GM21529 (cell line): ENCODE measurements around the gene DKK2.

Source experiments
- ATAC-seq: cut with Tn5 transposase; IDR thresholded peaks from one replicate; pipeline ENCODE4 v1.9.1; 2021; ENCODE audit not compliant: unreplicated experiment

DKK2 gene

DNA sequence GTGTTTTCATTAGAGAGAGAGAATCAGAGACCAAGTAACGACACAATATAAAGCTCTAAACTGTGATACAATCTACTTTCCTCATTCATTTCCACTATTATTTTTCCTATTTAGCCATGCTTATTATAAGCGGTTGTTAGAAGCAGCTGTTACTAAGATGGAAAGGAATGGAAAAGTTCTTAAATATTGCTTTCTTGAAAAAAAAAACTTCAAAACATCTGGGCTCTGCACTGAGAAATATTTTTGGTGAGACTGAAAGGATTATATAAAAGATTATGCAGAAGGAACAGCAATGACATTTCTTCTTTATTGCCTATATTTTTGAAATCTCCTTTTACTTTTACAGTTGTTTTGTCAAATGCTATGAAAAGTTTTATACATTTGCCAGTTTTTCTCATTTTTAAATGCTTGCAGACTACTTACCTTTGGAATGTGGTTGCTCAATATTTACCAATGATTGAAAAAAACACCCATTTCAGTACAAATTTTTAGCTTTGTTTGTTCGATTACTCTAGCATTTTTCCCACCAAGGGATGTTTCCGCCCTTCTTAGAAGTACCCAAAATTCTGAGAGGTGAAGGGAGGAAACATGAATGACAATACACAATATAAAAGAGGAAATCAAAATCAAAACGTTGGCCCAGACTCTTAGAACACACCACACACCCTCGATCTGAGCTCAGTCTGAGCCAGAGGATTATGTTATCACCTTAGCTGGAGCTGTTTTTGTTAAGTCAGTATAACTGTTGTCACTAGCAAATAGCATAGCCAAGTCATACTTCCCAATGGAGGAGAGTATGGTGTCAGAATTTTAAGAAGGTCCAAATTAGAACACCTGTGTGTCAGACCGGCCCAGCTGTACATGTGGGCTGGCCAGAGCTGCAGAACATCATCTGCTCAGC is 18.4 kb downstream of the DKK2 start:
- no peak for ATAC-seq

DNA sequence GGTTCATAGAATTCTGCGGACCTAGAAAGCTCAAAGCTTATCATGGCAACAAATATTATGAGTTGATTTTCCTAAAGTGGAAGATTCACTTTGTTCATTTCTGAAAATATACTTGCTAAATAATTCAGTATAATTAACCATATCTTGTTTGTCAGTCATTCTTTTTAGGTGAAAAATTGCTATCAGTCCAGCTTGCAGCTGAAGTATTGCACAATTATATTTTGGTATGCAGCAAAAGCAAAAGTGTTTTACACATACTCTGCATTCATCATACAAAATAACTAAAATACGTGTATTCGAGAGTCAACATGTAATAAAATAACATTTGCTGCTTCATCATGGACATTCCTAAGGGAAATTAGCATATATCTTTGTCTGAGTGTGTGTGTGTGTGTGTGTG is 24.8 kb downstream of the DKK2 start:
- no peak for ATAC-seq

DNA sequence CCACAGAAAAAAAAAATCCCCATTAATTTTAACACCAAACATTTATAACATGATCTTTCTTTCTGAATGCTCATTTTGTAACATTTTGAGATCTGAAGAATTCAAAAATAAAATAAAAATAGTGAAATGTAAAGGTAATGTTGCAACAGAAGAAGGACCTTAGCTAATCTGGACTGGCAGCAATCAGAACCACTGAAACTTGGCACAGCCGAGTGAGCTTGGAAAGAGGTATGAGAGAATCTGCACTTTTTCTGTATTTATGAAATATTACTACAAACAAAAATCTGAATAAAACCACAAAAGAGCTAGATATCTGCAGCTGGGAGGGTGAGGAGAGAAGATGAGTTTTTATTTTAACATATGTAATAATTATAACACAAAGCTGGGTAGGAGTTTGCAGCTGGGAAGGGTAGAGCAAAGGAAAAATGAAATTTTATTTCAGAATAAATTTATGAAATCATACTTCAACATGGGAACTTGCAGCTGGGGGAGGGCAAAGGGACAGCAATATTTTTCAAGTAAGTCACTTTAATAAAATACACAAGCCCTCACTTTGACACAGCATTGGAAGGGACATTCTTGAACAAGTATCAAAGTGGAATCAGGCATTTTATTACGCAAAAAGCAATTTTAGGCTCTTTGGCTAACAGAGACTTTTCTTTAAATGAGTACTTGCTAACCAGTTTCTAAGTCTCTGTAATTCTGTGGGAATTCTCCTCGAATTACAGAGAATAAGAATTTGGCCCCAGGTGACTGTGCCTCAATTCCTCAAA is 26.7 kb downstream of the DKK2 start:
- no peak for ATAC-seq

DNA sequence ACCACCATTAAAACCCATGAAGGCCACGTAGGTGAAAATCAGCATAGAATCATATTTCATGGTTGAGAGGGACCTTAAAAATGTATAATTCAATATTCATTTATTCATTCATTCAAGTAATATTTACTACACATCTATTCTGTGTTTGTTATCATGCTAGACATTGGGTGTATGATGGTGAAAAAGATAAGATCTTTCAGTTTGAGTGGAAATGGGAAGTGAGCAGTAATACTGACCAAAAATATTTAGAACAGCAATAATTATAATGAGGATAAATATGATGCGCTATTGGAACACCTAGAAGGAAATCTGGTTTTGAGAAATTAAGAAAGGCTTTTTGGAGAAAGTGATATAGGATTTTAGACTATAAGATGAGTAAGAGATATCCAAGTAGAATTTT is 28.0 kb downstream of the DKK2 start:
- no peak for ATAC-seq

DNA sequence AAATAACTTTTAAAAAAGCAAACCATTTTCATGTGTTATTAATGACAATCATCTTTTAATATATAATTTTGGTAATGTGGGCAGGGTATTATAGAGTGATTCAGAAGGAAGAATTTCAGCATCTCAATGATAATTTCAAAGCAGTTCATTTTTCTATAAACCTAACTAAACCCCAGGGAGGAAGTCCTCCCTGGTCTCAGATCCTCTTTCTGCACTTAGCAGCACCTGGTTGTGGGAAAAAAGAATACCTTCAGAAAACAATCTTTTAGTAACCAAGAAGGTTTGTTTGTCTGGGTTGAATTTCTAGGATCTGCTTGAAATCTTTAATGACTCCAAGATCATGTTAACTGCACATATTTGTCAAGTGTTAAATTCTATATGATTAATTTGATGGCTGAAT is 29.9 kb downstream of the DKK2 start:
- no peak for ATAC-seq

DNA sequence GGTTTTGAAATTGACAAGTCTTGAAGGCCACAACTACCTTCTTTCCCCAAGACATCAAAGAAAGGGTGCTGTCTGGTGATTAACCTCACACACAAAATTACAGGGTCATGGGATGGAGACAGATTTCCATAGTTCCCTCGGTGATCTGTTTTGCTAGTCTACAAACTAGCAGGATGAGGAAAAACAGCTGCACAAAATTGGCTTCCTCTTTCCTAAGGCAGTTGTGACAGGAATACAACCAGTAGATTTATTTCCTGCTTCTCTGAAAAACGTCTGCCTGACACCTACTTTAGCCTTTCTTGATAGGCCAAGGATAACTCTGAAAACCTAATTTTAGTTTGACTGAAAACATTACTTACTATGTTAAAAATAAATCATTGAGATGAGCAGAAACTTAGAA is 39.6 kb downstream of the DKK2 start:
- no peak for ATAC-seq

DNA sequence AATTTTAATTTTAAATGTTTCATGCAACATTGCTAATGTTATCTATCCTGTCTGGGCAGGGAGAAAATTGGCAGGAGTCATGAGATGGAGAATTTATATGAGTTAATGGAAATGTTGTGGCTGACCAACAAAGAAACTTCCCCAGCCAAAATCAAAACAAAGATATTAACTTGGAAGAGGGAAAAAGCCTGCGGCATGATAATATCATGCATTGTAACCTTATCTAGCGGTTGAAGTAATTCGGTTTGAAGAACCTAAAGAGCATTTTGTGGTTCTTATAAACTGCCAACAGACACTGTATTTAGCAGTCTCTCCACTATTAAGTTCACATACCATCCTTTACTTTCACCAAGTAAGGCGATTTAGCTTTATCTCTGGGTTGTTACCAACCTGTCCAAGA is 42.3 kb downstream of the DKK2 start:
- ATAC-seq, result no peak

DNA sequence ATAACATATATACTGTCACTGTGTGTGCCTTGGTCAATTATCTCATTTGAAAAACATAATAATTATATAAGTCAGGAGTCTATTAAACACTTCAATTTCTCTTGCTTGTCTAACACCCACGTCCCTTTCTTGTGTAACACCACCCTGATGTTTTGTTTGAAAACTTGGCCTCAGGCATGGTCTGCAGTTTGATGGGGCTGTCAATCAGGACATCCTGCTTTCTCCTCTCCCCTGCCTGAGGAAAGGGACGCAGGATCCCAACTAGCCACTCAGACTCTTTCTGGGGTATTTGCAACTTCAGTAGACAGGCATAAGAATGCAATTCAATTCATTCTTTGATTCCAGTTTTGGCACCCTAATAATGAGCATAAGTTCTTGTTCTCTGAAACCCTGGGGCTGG is 48.8 kb downstream of the DKK2 start:
- ATAC-seq, result no peak

DNA sequence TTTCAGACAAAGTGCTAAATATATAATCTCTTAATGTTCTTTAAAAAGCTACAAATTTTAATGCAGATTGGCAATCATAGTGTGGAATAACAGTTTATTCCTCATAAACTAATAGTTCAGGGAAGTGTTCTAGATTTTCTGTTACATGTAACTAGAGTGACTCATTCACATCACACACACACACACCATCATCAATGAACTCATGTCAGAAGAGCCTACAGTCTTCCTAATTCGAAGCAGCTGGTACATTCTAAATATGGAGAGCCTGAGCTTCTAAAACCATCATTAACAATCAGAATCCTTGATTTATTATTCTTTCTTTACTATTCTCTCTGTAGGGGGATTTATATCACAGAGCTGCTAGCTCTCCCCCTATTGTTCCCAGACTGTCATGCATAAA is 49.6 kb downstream of the DKK2 start:
- no peak for ATAC-seq

DNA sequence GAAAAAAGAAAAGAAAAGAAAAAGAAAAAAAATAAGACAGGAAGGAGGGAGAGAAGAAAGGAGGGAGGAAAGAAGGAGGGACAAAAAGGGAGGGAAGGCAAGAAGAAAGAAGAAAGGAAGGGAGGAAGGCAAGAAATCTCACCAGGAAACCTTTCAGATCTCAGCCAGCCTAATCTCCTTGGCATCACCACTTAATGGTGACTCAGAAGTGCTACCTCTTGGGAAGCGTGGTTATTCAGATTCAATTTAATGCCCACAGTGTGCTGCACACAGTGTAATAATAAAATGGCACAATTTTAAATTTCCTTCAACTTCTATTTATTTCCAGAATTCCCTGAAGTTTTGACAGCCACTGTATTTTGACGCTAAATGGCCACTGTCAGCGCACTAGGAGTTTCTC is 50.3 kb downstream of the DKK2 start:
- no peak for ATAC-seq

DNA sequence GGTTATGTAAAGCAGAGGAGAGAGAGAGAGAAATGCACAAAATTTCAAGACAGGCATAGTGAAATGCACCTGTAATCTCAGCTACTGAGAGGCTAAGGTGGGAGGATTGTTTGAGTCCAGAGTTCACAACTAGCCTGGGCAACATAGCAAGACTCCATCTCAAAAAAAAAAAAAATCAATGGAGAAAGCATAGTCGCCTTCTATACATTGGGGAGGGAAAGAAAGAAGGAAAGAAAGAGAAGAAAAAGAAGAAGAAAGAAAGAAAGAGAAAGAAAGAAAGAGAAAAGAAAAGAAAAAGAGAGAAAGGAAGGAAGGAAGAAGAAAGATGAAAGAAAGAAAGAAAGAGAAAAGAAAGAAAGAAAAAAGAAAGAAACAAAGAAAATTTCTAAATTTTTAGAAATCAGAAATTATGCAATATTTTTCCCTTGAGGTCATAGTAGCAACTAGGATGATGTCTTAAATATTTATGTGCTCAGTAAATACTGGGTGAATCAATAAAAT is 53.4 kb downstream of the DKK2 start:
- no peak for ATAC-seq

DNA sequence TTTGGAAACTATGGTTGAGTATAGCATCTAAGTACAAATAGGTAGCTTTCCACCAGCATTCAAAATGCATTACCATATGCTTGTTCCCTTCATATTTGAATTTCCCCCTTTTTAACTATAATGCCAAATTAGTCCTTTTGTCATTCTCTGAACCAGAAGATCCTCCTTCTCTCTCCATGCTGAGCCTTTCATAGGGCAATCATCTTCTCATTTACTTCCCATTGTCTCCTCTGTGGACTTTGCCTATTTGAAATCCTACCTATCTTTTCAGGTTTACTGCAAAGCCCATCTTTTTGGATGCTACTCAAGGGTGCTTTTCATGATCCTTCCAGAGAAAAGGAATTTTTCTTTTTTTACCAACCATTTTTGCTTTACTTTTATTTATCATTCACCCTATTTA is 54.7 kb downstream of the DKK2 start:
- ATAC-seq, result no peak

DNA sequence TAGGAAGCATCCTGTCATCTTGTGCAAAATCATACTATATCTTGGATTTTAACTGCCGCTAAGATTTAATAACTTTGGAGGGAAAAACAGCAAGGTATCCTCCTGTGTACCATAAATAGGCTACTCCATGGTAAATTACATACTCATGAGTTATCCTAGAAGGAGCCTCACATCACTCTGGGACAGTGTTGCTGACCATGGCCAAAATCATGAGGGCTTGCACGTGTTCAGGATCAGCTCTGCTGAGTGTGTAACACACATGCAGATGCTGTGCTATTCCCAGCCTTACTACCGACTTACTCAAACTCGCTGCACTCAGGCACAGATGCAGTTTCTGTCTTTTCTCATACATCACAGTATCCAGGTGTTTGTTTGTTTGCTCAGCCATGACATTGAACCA is 56.6 kb downstream of the DKK2 start:
- no peak for ATAC-seq

DNA sequence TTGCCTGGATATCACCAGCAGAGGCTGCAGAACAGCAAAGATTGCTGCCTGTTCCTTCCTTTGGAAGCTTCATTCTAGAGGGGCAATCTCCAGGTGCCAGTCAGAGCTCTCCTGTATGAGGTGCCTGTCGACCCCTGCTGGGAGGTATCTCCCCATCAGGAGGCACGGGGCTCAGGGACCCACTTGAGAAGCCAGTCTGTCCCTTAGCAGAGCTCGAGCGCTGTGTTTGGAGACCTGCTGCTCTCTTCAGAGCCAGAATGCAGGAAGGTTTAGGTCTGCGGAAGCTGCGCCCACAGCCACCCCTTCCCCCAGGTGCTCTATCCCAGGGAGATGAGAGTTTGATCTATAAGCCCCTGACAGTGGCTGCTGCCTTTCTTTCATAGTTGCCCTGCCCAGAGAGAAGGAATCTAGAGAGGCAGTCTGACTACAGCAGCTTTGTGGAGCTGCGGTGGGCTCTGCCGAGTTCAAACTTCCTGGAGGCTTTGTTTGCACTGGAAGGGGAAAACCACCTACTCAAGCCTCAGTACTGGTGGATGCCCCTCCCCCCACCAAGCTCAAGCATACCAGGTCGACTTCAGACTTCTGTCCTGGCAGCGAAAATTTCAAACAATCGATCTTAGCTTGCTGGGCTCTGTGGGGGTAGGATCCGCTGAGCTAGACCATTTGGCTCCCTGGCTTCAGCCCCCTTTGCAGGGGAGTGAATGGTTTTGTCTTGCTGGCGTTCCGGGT is 57.9 kb downstream of the DKK2 start:
- no peak for ATAC-seq

DNA sequence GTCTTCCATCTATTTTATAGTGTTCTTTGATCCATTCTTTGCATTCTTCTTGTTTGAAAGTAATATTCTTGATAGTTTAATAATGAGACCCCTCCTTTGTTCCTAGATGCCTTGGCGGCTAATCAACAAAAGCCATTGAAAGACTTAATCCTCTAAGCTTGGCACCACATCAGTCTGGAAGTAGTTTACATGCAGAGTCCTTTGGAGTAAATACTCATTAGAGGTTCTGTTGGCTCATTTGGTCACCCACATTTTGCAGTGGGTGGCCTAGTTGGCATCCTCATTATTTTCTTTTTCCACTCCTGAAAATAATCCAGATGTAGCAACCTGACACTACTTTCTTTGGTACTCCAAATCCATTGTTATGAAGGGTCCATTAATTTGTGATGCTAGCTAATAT is 64.5 kb downstream of the DKK2 start:
- ATAC-seq, result no peak

DNA sequence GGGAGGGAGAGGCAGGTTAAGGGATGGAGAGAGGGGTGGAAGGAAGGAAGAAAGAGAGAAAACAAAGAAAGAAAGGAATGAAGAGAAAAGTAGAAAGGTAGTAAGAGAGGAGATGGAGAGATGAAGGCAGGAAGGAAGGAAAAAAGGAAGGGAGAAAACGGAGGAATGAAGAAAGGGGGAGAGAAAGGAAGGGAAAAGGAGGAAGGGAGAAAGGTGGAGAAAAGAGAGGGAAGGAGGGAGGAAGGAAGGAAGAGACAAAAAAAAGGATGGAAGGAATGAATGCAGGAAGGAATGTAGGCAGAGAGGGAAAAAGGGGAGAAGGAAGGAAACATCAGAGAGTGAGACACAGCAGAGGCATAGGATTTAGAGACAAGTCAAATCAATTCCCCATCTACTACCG is 68.2 kb downstream of the DKK2 start:
- ATAC-seq, result no peak

DNA sequence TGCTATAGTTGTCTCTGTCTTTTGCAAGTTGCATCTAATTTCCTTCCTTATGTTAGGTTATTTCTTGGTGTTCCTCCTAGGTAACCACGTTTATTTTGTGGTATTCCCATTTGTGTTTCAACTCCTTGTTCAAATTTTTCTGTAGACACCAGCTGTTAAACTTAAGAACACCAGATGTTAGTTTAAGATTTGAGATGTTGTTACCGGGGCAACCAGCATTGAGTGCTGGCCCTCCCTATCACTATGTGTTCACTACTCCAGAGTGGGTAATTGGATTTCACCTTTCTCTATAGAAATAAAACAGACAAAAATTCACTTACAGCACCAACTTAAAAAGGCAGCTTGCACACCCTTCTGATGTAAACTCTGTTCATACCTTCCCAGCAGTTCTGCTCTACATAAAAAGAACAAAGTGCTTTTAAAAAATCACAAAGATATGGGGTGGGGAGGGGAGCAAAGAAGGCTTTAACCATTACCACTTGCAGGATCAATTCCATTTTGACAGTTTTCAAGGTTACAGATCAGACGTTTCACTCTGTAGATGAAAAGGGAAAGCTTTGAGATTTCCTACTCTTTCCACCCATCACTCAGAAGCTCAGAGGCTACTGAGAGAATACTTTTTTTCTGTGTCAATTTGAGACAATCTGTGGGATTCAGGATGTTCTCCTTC is 82.9 kb downstream of the DKK2 start:
- ATAC-seq, result no peak

DNA sequence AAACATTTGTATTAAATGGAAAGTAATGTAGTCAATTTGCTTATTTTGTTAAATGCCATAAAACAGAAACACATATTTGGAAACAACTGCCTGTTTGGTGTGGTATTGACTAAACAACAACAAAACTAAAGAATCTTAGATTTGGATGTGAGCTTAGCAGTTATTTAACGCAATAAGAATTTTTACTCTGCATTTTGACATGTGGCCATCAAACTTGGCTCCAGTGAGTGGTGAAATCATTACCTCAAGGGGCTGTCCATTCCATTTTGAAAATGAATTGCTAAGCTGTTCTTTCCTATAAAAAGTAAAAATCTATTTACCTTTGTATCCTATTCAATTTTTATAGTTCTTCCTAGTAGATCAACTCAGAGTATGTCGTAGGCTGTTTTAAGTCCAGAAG is 84.2 kb downstream of the DKK2 start:
- no peak for ATAC-seq

DNA sequence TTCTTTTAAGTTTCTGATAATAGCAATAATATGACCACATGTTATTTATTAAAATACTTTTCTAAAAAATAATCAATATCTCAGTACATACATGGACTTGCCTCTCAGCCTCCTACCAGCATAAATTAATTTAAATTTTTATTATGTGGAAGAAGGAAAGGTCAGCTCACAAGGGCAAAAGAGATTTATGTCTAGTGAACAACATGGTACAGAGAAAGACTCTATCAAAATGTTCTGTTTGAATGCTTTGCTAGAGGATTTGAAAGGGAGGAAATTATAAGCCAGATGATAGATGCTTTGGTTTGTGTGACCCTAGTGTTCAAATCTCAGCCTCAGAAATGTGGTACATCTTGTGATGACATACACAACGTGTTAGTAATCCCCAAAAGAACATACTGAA is 94.3 kb downstream of the DKK2 start:
- no peak for ATAC-seq

DNA sequence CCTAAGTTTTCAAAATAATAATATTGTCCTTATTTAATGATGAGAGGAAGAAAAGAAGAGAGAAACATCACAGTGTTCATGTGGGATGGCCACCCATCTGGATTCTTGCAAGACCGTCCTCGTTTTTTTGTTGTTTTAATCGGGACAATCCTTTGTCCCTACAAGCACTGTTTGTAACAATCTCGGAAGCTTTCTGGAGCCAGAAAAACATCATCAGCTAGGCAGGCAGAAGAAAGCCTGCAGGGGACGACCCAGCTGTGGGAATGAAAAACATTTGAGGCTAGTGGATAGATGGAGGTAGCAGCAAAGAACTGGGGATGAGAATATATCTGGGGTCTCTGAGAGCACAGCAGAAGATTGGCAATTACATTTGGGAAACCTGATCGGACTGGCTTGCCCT is 105.6 kb downstream of the DKK2 start:
- ATAC-seq, result no peak

DNA sequence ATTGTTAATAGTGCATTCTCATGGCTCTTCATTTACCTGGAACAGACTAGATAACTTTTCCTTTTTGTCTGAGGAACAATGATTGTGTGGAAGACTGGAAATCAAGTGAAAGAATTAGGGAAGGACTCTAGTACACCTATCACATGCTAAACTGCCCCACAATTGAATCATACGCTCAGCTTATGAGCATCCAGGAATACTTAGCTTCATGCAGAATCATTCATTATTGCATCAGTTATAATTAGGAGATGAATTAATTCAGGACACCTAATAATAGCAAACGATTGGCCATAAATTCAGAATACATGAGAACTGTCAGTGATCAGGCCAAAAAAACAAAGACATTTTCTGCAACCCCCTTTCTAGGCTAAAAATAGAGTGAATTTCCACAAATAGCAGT is 106.9 kb downstream of the DKK2 start:
- ATAC-seq, result no peak
